K562 (cell line): ENCODE results near the gene UBA52. TPM values are rescaled to one million over a fixed set of nuclear protein-coding genes. Genes with fewer than 3 reads are reported as not detected.

Source experiments
- FIP1L1 ChIP-seq: fragments of 200-400 bp; formaldehyde crosslinking; IDR thresholded peaks from 2 replicates; pipeline ENCODE4 v1.6.1; 2018; ENCODE audit warnings: mild to moderate bottlenecking, low read depth, low read length; ENCODE audit not compliant: poor library complexity, severe bottlenecking
- FOXP1 ChIP-seq: sonication (generic); formaldehyde crosslinking; IDR thresholded peaks from 2 replicates; pipeline ENCODE4 v1.8.0; 2022; ENCODE audit warnings: mild to moderate bottlenecking, missing genetic modification reagents
- MAFK ChIP-seq: IDR thresholded peaks from 2 replicates; pipeline ENCODE4 v1.6.1; 2011; ENCODE audit warnings: low read length, improper control_type of control experiment
- PPARD ChIP-seq: fragments of 250-450 bp; sonication (Bioruptor Pico); IDR thresholded peaks from 2 replicates; pipeline ENCODE4 v1.8.0; 2022; ENCODE audit warnings: inconsistent platforms, mild to moderate bottlenecking, moderate library complexity
- PRMT5 ChIP-seq: sonication (generic); formaldehyde crosslinking; IDR thresholded peaks from 2 replicates; pipeline ENCODE4 v1.5.0; 2020; ENCODE audit warnings: missing genetic modification reagents
- RB1 ChIP-seq: fragments of 450-650 bp; IDR thresholded peaks from 2 replicates; pipeline ENCODE4 v1.6.1; 2017; ENCODE audit warnings: low read depth, mild to moderate bottlenecking
- SAFB2 ChIP-seq: fragments of 200-400 bp; formaldehyde crosslinking; IDR thresholded peaks from 2 replicates; pipeline ENCODE4 v1.6.1; 2018; ENCODE audit warnings: borderline replicate concordance, low read length, low read depth, moderate library complexity; ENCODE audit not compliant: severe bottlenecking
- SMC3 ChIP-seq: conservative IDR thresholded peaks from 2 replicates; pipeline ENCODE4 v1.6.1; 2011; ENCODE audit warnings: low read depth, low read length, improper control_type of control experiment; ENCODE audit not compliant: insufficient read depth
- STAT5A ChIP-seq: IDR thresholded peaks from 2 replicates; pipeline ENCODE4 v1.6.1; 2012; ENCODE audit warnings: low read length, inconsistent platforms, borderline replicate concordance
- TBL1XR1 ChIP-seq, 2 experiments: IDR thresholded peaks; 2 replicates each; pipeline ENCODE4 v1.6.1; 2012; ENCODE audit warnings: improper control_type of control experiment in 2 of 2, low read length in 2 of 2, mild to moderate bottlenecking in 1 of 2
- ZC3H4 ChIP-seq: sonication (generic); formaldehyde crosslinking; IDR thresholded peaks from 2 replicates; pipeline ENCODE4 v1.9.0; 2021; ENCODE audit warnings: missing genetic modification reagents, borderline replicate concordance
- ZKSCAN8 ChIP-seq: fragments of 200-800 bp; sonication (Bioruptor generic); IDR thresholded peaks from 2 replicates; pipeline ENCODE4 v1.6.1; 2016; ENCODE audit warnings: missing genetic modification characterization, missing compliant biosample characterization
- ZNF224 ChIP-seq: sonication (generic); formaldehyde crosslinking; IDR thresholded peaks from 2 replicates; pipeline ENCODE4 v1.8.0; 2022; ENCODE audit warnings: mild to moderate bottlenecking, missing genetic modification reagents
- ZNF354B ChIP-seq: fragments of 250-450 bp; sonication (Bioruptor Pico); IDR thresholded peaks from 2 replicates; pipeline ENCODE4 v1.4.0; 2020
- ZNF584 ChIP-seq: fragments of 200-800 bp; sonication (Bioruptor generic); IDR thresholded peaks from 2 replicates; pipeline ENCODE4 v1.6.1; 2016; ENCODE audit warnings: low read depth, mild to moderate bottlenecking, missing genetic modification characterization, missing compliant biosample characterization
- polyA plus RNA-seq, 8 experiments: library from polyadenylated mRNA; depleted of rRNA in 4 of 8; stranded (reverse) in 5 of 8; unstranded in 3 of 8; fragments of >200 nt; fragmentation: Nextera tagmentation in 2 of 8; fragmentation: Illumina TruSeq in 1 of 8; extraction: Ambion mirVana in 2 of 8; extraction: Trizol in 1 of 8; gene quantifications; 2 replicates each; pipeline versions ENCODE4 v1.2.1 to v1.2.3, GENCODE V29; 2011 to 2014; ENCODE audit warnings: inconsistent platforms in 1 of 8, missing spikeins in 1 of 8
- total RNA-seq, 7 experiments: library from RNA; depleted of rRNA in 6 of 7; stranded (reverse); fragments of >200 nt in 6 of 7; fragmentation: Illumina TruSeq in 2 of 7; extraction: Trizol in 2 of 7; gene quantifications; 2 replicates each; pipeline versions ENCODE4 v1.2.1 to v1.2.3, GENCODE V29; 2011 to 2021; ENCODE audit warnings: low replicate concordance in 1 of 7
- TF ChIP-seq, protein P1 (sequence below), 2 experiments: fragments of 250-450 bp in 1 of 2; fragments of 450-650 bp in 1 of 2; sonication (Bioruptor Pico) in 1 of 2; IDR thresholded peaks; 2 replicates each; pipeline versions ENCODE4 v1.6.1 to v1.8.0; 2016 to 2021; ENCODE audit warnings: mild to moderate bottlenecking in 2 of 2, moderate library complexity in 2 of 2, missing compliant biosample characterization in 1 of 2, missing genetic modification characterization in 1 of 2
- TF ChIP-seq, protein P2 (sequence below), 3 experiments: IDR thresholded peaks in 2 of 3; conservative IDR thresholded peaks in 1 of 3; 2 replicates each; pipeline ENCODE4 v1.5.1; 2011 to 2012; ENCODE audit warnings: low read length in 3 of 3, mild to moderate bottlenecking in 3 of 3, control low read depth in 2 of 3, improper control_type of control experiment in 1 of 3, inconsistent platforms in 1 of 3, low read depth in 1 of 3, mixed read lengths in 1 of 3, moderate library complexity in 1 of 3; ENCODE audit not compliant: insufficient read depth in 2 of 3
- TF ChIP-seq, protein P3 (sequence below): IDR thresholded peaks from 3 replicates; pipeline ENCODE4 v1.6.1; 2011; ENCODE audit warnings: borderline replicate concordance, mild to moderate bottlenecking; ENCODE audit not compliant: insufficient read length, insufficient read depth
- TF ChIP-seq, protein P4 (sequence below): sonication (generic); formaldehyde crosslinking; IDR thresholded peaks from 2 replicates; pipeline ENCODE4 v1.8.0; 2023; ENCODE audit warnings: mild to moderate bottlenecking, missing genetic modification reagents
- TF ChIP-seq, protein P5 (sequence below): fragments of 450-650 bp; IDR thresholded peaks from 2 replicates; pipeline ENCODE4 v1.6.1; 2016; ENCODE audit warnings: borderline replicate concordance

UBA52 gene
- total and polyA plus RNA-seq, 9 of the 15 experiments (the other 6 are each of a cell fraction or from before 2014, with no cell fraction given) = 1,110 to 2,751 (median 1,733) TPM

DNA sequence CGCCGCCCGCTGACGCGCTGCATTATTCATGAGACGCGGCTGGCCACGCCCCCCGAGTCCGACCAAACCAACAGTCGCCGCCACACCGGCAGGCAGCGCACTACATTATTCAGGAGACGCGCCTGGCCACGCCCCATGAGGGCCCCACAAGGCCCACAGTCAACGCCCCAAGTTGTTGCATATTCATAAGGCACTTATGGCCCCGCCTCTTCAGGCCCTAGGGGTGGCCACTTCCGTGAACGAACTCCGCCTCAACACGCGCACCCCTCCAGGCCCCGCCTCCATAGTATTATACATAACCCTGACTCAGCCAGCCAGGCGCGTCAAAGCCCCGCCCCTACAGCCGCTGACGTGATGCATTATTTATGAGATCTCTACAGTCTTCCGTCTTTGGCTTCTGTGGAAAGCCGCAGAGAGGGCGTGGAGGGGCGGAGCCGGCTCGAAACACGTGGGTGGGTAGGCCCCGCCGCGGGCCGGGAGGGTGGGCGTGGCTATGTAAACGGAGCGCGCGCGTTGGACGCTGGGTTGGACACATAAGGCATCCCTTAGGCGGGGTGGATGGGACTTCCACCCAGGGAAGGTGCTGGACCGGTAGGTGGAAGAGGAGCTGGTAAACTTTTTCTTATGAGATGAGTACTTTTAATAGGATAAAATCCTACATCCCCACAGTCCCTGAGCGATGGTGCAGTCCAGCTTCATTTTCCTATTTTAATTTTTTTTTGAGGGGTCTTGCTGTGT is 49.4 kb upstream of the UBA52 start (continued):
- TF ChIP-seq STAT5A (no peak), ZKSCAN8 (CRISPR knock-in tag) (no peak), SAFB2 (no peak), ZNF224 (CRISPR knock-in tag) (no peak), PRMT5 (CRISPR knock-in tag) (no peak), PPARD (CRISPR knock-in tag) (no peak), SMC3 (no peak), TBL1XR1 (IDR thresholded peaks at IDR 0.05; ENCODE audit: low read length in 2 of 2) (peak in 1 of 2 experiments; percentile 60; a peak in 1 of 4 replicates), ZNF584 (CRISPR knock-in tag) (no peak), RB1 (peak; percentile 45; the same call in 1 of the 2 replicates), ZNF354B (no peak), FIP1L1 (peak; percentile 41), FOXP1 (0 out of 2 replicates have a peak, but pooled peaks have one; percentile 43), MAFK (peak; percentile 56; the same call in 1 of the 2 replicates), ZC3H4 (CRISPR knock-in tag) (no peak)
- TF ChIP-seq, protein P1, sequence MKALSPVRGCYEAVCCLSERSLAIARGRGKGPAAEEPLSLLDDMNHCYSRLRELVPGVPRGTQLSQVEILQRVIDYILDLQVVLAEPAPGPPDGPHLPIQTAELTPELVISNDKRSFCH (CRISPR knock-in tag; IDR thresholded peaks at IDR 0.05) = no peak
- TF ChIP-seq, protein P1 (tag; IDR thresholded peaks at IDR 0.05) = no peak
- TF ChIP-seq, protein P2, sequence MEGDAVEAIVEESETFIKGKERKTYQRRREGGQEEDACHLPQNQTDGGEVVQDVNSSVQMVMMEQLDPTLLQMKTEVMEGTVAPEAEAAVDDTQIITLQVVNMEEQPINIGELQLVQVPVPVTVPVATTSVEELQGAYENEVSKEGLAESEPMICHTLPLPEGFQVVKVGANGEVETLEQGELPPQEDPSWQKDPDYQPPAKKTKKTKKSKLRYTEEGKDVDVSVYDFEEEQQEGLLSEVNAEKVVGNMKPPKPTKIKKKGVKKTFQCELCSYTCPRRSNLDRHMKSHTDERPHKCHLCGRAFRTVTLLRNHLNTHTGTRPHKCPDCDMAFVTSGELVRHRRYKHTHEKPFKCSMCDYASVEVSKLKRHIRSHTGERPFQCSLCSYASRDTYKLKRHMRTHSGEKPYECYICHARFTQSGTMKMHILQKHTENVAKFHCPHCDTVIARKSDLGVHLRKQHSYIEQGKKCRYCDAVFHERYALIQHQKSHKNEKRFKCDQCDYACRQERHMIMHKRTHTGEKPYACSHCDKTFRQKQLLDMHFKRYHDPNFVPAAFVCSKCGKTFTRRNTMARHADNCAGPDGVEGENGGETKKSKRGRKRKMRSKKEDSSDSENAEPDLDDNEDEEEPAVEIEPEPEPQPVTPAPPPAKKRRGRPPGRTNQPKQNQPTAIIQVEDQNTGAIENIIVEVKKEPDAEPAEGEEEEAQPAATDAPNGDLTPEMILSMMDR (IDR thresholded peaks at IDR 0.05 in 2 of 3, conservative IDR thresholded peaks at IDR 0.05 in 1 of 3; ENCODE audit: insufficient read depth in 2 of 3, low read depth in 1 of 3, low read length in 3 of 3) = peak in 1 of 3 experiments; percentile 22; a peak in 1 of 6 replicates
- TF ChIP-seq, protein P3, sequence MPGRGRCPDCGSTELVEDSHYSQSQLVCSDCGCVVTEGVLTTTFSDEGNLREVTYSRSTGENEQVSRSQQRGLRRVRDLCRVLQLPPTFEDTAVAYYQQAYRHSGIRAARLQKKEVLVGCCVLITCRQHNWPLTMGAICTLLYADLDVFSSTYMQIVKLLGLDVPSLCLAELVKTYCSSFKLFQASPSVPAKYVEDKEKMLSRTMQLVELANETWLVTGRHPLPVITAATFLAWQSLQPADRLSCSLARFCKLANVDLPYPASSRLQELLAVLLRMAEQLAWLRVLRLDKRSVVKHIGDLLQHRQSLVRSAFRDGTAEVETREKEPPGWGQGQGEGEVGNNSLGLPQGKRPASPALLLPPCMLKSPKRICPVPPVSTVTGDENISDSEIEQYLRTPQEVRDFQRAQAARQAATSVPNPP = no peak
- TF ChIP-seq, protein P4, sequence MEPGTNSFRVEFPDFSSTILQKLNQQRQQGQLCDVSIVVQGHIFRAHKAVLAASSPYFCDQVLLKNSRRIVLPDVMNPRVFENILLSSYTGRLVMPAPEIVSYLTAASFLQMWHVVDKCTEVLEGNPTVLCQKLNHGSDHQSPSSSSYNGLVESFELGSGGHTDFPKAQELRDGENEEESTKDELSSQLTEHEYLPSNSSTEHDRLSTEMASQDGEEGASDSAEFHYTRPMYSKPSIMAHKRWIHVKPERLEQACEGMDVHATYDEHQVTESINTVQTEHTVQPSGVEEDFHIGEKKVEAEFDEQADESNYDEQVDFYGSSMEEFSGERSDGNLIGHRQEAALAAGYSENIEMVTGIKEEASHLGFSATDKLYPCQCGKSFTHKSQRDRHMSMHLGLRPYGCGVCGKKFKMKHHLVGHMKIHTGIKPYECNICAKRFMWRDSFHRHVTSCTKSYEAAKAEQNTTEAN (CRISPR knock-in tag) = no peak
- TF ChIP-seq, protein P5, sequence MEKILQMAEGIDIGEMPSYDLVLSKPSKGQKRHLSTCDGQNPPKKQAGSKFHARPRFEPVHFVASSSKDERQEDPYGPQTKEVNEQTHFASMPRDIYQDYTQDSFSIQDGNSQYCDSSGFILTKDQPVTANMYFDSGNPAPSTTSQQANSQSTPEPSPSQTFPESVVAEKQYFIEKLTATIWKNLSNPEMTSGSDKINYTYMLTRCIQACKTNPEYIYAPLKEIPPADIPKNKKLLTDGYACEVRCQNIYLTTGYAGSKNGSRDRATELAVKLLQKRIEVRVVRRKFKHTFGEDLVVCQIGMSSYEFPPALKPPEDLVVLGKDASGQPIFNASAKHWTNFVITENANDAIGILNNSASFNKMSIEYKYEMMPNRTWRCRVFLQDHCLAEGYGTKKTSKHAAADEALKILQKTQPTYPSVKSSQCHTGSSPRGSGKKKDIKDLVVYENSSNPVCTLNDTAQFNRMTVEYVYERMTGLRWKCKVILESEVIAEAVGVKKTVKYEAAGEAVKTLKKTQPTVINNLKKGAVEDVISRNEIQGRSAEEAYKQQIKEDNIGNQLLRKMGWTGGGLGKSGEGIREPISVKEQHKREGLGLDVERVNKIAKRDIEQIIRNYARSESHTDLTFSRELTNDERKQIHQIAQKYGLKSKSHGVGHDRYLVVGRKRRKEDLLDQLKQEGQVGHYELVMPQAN = peak; percentile 38; the same call in 1 of the 2 replicates
